Cardiac fibroblast (primary cell): ENCODE measurements around the gene TFR2.

ENCODE experiments used
- DNase-seq, 2 donors: peaks; one replicate each; pipeline versions ENCODE4 v3.0.0 to v3.0.0-alpha.2; 2010; ENCODE audit warnings: low read depth in 2 of 2
- H3K4me3 ChIP-seq, 2 donors: replicated peaks in 1 of 2; 1 replicate in 1 of 2; 2 replicates in 1 of 2; pipeline ENCODE4 v1.5.1; 2011; ENCODE audit warnings: low read depth in 2 of 2, low read length in 2 of 2, mild to moderate bottlenecking in 2 of 2, moderate library complexity in 1 of 2
- TF ChIP-seq, protein P1 (sequence below): IDR thresholded peaks from one replicate; pipeline ENCODE4 v1.5.1; 2011; ENCODE audit warnings: low read depth, mild to moderate bottlenecking, low read length, inconsistent platforms

TFR2 gene

GRCh38 chr7:100583132-100584053, 58.0 kb downstream of the TFR2 start:
- peak overlapping the region; percentile 43 to 94 for H3K4me3 ChIP-seq
- TF ChIP-seq, protein P1, sequence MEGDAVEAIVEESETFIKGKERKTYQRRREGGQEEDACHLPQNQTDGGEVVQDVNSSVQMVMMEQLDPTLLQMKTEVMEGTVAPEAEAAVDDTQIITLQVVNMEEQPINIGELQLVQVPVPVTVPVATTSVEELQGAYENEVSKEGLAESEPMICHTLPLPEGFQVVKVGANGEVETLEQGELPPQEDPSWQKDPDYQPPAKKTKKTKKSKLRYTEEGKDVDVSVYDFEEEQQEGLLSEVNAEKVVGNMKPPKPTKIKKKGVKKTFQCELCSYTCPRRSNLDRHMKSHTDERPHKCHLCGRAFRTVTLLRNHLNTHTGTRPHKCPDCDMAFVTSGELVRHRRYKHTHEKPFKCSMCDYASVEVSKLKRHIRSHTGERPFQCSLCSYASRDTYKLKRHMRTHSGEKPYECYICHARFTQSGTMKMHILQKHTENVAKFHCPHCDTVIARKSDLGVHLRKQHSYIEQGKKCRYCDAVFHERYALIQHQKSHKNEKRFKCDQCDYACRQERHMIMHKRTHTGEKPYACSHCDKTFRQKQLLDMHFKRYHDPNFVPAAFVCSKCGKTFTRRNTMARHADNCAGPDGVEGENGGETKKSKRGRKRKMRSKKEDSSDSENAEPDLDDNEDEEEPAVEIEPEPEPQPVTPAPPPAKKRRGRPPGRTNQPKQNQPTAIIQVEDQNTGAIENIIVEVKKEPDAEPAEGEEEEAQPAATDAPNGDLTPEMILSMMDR: no peak
- peak; percentile 82 to 85 for DNase-seq

DNA sequence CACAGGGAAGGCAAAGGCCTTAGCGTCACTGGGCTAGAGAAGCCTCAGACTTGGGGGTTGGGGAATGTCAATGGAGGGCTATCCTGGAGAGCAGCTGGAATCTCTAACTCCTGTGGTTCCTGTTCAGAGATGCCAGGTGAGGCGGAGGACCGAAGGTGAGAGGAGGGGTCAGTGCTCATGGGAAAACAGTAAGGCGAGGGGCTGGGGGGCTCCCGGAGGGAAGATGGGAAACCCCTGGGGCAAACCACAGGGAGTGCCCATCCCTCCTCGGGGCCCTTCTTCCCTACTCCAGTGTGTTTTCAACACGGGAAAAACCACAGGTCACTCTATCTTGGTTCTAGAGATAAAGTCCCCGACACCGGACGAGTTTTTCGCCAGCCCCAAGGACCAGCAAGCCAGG, 58.7 kb downstream of the TFR2 start:
- peak overlapping the region; percentile 43 to 94 for H3K4me3 ChIP-seq
- TF ChIP-seq, protein P1: no peak
- DNase-seq: no peak

- no peak overlapping the region for H3K4me3 ChIP-seq
- DNase-seq: no peak
- TF ChIP-seq, protein P1: no peak
Measured at GRCh38 chr7:100582041-100582579, 59.2 kb downstream of the TFR2 start.

DNA sequence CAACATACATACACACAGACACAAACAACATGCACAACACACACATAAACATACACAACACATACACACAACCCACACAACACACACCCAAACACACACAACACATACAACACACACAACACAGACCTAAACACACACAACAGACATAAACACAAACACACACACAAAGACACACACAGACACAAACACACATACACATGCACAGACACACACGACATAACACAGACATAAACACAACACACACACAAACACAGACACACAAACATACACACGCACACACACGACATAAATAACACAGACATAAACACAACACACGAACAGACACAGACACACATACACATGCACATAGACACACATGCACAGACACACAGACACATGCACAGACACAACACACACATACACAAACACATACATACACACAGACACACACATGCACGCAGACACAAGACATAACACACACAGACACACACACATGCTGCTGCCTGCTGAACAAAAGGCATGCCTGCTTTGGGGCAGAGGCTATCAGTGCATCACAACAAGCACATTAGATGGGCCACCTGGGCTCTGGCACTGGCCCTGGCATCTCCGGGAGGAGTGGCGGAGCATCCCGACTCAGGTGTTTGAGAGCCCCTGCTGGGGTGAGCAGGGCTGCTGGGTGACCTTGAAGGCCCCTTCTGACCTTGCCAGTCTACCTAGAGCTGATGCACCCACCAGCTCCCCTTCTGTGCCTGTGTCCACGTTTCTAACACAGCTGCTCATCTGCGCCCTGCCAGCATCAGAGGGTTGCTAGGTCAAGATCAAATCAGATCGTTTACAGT, 60.7 kb downstream of the TFR2 start:
- no peak overlapping the region for H3K4me3 ChIP-seq
- DNase-seq: no peak
- TF ChIP-seq, protein P1: no peak

- no peak for DNase-seq
- no peak overlapping the region for H3K4me3 ChIP-seq
- TF ChIP-seq, protein P1: no peak
Measured at GRCh38 chr7:100578246-100579183, 62.8 kb downstream of the TFR2 start.

DNA sequence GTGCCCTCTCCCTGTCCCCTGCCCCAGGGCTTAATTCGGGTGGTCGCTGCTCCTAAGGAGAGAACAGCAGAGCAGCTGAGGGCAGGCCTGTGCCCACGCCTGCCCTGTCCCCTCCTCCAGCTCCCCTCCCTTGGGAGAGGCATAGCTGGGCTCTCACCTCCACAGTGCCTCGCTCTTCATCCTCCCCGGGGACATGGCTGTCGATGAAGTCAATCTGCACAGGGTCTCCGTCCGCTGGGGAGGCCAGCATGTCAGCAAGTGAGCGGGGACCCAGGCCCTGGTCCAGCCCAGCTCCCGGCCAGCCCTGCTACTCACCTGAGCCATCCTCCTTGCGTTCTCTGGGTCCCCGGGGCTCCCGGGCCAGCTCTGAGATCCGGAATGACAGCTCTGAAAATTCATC, 63.8 kb downstream of the TFR2 start:
- no peak overlapping the region for H3K4me3 ChIP-seq
- no peak for DNase-seq
- TF ChIP-seq, protein P1: no peak
